AG04450 (cell line): ENCODE results near the gene GPR18. TPM values are rescaled to one million over a fixed set of nuclear protein-coding genes. Genes with fewer than 3 reads are reported as not detected.

Source experiments
- CTCF ChIA-PET: fragments of 300-600, 350-600 bp; formaldehyde crosslinking; extraction: SDS; loops from one replicate; lab custom pipeline; 2022; ENCODE audit warnings: antibody characterized with exemption, inconsistent platforms; lab: Charles Lee
- POLR2A ChIA-PET: fragments of 350-600 bp; formaldehyde crosslinking; extraction: SDS; loops from one replicate; lab custom pipeline; 2021; ENCODE audit warnings: antibody characterized with exemption, inconsistent platforms; lab: Yijun Ruan, JAX
- DNase-seq: peaks from one replicate; pipeline ENCODE4 v3.0.0-alpha.2; 2011; ENCODE audit warnings: low read depth, low spot score
- H3K27ac ChIP-seq: one replicate; pipeline ENCODE4 v1.5.1; 2012; ENCODE audit warnings: low read depth, low read length, control low read depth
- H3K27me3 ChIP-seq: one replicate; pipeline ENCODE4 v1.6.0; 2012; ENCODE audit warnings: low read length; ENCODE audit not compliant: control insufficient read depth, insufficient read depth
- H3K4me3 ChIP-seq: 2 replicates; pipeline ENCODE4 v1.5.1; 2011; ENCODE audit warnings: mild to moderate bottlenecking, low read depth, low read length, control low read depth
- H3K9me3 ChIP-seq: 2 replicates; pipeline ENCODE4 v1.5.1; 2012; ENCODE audit warnings: low read length; ENCODE audit not compliant: control insufficient read depth, insufficient read depth
- polyA plus RNA-seq: library from polyadenylated mRNA; depleted of rRNA; stranded (reverse); fragments of >200 nt; gene quantifications from 2 replicates; pipeline ENCODE4 v1.2.3, GENCODE V29; 2011
- TF ChIP-seq, protein P1 (sequence below): IDR thresholded peaks from 2 replicates; pipeline ENCODE4 v1.5.1; 2011; ENCODE audit warnings: low read depth, low read length, control low read depth, inconsistent platforms

Gene GPR18
- polyA plus RNA-seq, 1 experiment = not detected

DNA sequence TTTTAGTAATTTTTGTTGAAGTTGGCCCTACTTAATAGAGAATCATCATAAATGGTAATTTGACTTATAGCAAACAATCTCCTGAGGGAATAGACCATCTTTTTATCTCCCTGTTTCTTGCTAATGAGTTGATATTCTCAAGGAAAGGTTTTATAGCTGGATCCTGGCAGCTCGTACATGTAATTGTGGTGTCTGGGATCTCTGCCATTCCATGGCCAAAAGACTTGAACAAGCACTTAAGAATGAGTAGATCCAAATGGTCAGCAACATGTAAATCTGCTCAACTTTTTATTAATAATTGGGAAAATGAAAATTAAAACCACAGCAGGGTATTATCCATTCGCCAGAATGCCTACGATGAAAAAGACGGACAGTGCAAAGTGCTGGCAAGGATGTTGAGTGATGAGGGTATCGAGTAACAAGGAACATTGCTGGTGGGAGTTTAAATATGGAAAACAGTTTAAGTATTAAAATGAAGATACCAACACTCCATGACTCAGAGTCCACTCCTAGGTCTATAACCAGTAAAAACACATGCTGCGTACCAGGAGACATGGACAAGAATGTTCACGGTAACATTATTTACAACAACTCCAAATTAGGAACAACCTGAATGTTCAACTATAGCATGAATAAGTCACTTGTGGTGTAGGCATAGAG lies 5.1 kb upstream of the GPR18 start:
- no peaks in the 10 kb centered on the region for H3K27me3 ChIP-seq
- TF ChIP-seq, protein P1, sequence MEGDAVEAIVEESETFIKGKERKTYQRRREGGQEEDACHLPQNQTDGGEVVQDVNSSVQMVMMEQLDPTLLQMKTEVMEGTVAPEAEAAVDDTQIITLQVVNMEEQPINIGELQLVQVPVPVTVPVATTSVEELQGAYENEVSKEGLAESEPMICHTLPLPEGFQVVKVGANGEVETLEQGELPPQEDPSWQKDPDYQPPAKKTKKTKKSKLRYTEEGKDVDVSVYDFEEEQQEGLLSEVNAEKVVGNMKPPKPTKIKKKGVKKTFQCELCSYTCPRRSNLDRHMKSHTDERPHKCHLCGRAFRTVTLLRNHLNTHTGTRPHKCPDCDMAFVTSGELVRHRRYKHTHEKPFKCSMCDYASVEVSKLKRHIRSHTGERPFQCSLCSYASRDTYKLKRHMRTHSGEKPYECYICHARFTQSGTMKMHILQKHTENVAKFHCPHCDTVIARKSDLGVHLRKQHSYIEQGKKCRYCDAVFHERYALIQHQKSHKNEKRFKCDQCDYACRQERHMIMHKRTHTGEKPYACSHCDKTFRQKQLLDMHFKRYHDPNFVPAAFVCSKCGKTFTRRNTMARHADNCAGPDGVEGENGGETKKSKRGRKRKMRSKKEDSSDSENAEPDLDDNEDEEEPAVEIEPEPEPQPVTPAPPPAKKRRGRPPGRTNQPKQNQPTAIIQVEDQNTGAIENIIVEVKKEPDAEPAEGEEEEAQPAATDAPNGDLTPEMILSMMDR = no peak
- no peak for DNase-seq
- no peaks in the 10 kb centered on the region for H3K9me3 ChIP-seq
- ChIA-PET CTCF (interaction anchor here (1.8 to 15.0 kb wide), 3 partner anchors 61 to 175 kb away, joined by 5 to 767 read pairs (median 241); no protein-coding TSS in a partner anchor), POLR2A (no interaction called here)
- H3K27ac ChIP-seq = no peak overlapping the region
- H3K4me3 ChIP-seq = no peak overlapping the region

DNA sequence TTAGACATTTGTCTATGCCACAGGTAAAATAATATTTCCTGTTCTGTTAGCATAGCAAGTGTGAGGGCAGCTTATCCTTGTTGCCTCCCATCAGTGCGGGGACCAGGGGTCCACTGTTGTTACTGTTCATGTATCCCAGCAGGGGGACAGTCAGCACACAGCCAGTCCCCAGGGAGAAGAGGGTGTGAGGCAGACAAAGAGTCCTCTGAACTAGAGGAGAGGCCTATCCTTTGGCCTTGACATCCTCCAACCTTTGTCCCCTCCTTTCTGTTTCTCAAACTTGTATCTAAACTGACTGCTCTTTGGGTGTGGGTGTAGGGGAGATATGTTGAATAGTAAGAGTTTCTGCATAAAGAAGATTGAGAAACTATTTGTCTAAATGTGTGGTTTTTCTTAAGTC lies 2.9 kb upstream of the GPR18 start:
- DNase-seq = no peak
- no peaks in the 10 kb centered on the region for H3K9me3 ChIP-seq
- ChIA-PET POLR2A (no interaction called here), CTCF (interaction anchor here (1.0 to 2.7 kb wide), 3 partner anchors 9 to 175 kb away, joined by 4 to 22 read pairs (median 12); no protein-coding TSS in a partner anchor)
- H3K4me3 ChIP-seq = no peak overlapping the region
- H3K27me3 ChIP-seq = no peaks in the 10 kb centered on the region
- TF ChIP-seq, protein P1 = no peak
- no peak overlapping the region for H3K27ac ChIP-seq

DNA sequence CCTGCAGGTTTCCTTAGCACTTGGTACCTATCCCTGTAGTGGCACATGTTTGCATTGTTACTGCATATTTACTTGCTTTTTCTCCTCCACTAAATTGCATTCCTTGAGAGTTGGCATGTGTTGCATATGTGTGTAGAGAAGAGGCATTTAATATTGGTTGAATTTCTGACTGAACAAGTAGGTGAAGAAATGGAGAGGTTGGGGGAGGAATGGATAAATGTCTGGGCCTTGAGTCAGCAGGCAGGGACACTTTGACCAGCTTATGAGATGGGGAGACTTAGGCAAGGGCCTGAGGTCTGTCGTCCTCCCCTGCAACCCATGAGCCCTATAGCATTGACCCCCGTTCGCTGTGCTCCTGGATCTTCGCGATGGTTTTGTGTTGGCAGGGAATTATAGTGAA lies 2.0 kb upstream of the GPR18 start:
- TF ChIP-seq, protein P1 = no peak
- ChIA-PET POLR2A (interaction anchor here (1.2 kb wide), 1 partner anchor 60 kb away, joined by 3 read pairs; the partner anchor contains the start of gene UBAC2), CTCF (interaction anchor here (0.6 to 2.7 kb wide), 3 partner anchors 10 to 176 kb away, joined by 4 to 22 read pairs (median 12); no protein-coding TSS in a partner anchor)
- DNase-seq = no peak
- Histone ChIP-seq H3K9me3 (no peaks in the 10 kb centered on the region), H3K27ac (no peak overlapping the region), H3K4me3 (no peak overlapping the region), H3K27me3 (no peaks in the 10 kb centered on the region)

DNA sequence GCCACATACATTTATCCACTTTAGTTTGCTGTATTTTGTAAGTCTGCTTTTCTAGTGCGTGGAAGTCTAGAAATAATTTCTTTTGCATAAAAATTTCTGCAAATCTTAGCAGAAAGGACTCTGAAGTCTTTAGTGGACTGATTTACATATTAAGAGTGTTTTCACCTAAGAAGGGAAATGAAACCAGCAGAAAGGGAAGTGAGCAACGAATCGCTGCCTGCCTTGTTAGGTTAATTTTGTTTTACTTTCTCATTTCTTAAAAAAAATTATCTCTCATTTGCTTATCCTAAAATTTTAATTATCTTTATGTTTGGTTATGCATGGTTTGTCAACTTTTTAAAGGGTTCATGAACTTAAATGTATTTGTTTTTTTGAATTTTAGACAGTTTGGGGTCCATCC lies 767 bp upstream of the GPR18 start:
- TF ChIP-seq, protein P1 = no peak
- no peaks in the 10 kb centered on the region for H3K27me3 ChIP-seq
- no peak overlapping the region for H3K27ac ChIP-seq
- H3K4me3 ChIP-seq = no peak overlapping the region
- ChIA-PET CTCF (interaction anchor here (0.9 to 5.1 kb wide), 7 partner anchors 11 to 419 kb away, joined by 3 to 26 read pairs (median 12); no protein-coding TSS in a partner anchor), POLR2A (interaction anchor here (1.2 to 1.9 kb wide), 2 partner anchors 59 kb away, joined by 3 to 8 read pairs; partner anchors contain the start of gene UBAC2)
- DNase-seq = no peak
- H3K9me3 ChIP-seq = no peaks in the 10 kb centered on the region

DNA sequence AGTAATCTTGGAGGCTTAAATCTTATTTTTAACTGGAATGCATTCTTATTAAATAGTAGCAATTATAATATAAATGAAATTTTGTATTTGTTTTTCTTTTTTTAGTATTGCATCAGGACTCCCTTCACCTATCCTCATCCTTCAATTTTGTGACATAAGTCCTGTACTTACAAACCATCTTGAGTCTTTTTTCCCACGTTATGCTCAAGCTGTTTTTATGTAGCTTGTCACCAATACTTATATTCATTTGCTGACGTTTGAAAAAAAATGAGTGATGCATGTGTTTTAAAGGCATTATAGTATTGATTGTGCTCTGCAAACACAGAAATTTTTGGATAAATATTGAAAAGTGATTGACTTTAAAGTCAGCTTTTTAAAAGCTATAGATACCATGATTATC lies 888 bp downstream of the GPR18 start:
- TF ChIP-seq, protein P1 = no peak
- CTCF ChIA-PET = interaction anchor here (0.6 to 5.1 kb wide), 5 partner anchors 9 to 180 kb away, joined by 4 to 37 read pairs (median 15); no protein-coding TSS in a partner anchor
- POLR2A ChIA-PET = interaction anchor here (1.9 kb wide), 1 partner anchor 57 kb away, joined by 8 read pairs; the partner anchor contains the start of gene UBAC2

More for the DNA sequence above, 888 bp downstream of the GPR18 start:
- Histone ChIP-seq H3K27ac (no peak overlapping the region), H3K4me3 (no peak overlapping the region), H3K27me3 (no peaks in the 10 kb centered on the region), H3K9me3 (no peaks in the 10 kb centered on the region)
- no peak for DNase-seq
